ENCODE results near the gene DSTN. TPM values are rescaled to one million over a fixed set of nuclear protein-coding genes. Genes with fewer than 3 reads are reported as not detected.

Gene DSTN
- polyA plus RNA-seq, 1 donor, result 304 TPM

DNA sequence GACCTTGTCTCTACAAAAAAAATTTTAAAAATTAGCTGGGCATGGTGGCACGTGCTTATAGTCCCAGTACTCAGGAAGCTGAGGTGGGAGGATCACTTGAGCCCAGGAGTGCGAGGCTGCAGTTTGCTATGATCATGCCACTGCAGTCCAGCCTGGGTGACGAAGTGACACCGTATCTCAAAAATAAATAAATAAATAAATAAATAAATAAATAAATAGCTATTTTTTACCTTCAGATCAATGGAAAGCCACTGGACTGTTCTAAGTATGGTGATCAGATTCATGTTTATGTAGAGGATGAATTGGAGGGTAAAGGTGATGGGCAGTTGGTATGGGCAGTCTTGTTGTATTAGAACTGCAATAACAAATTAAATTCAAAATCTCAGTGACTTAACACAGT is 24.0 kb downstream of the DSTN start:
- no peak overlapping the region for H3K27ac ChIP-seq (ENCODE audit: low read length)
- H3K4me3 ChIP-seq (ENCODE audit: low read length), result no peak overlapping the region
- 100% methylated on average over 1 of the region's 4 CpGs for WGBS (ENCODE audit: insufficient coverage, low lambda C conversion rate)
- H3K27me3 ChIP-seq (ENCODE audit: control insufficient read depth, insufficient read depth, low read length), result no peaks in the 10 kb centered on the region
- H3K36me3 ChIP-seq (ENCODE audit: control insufficient read depth, insufficient read depth, low read length), result peaks cover 5% of the 10 kb centered on the region
- no peak for DNase-seq
- H3K4me1 ChIP-seq (ENCODE audit: control insufficient read depth, insufficient read depth, low read length), result peaks cover 3% of the 10 kb centered on the region
- H3K9me3 ChIP-seq (ENCODE audit: control insufficient read depth, low read depth, low read length), result no peaks in the 10 kb centered on the region

DNA sequence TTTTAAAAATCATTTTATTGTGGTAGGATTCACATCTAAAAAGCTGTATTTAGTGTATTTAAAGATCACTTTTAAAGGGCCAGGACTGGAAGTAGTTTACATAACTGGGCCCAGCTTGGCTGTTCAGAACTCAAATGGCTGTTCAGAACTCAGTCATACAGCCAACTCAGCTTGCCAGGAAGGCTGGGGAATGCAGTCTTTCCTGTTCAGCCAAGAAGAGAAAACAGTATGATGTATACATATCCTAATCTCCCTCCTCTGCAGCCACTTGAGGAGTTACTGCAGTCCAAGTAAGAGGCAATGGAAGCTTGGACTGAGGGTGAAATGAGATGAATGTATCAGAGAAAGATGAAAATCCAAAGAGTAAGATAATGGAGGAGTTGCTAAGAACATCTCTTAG is 24.6 kb downstream of the DSTN start:
- DNase-seq, result peak; percentile 43 to 48
- H3K9me3 ChIP-seq (ENCODE audit: control insufficient read depth, low read depth, low read length), result no peaks in the 10 kb centered on the region
- no peaks in the 10 kb centered on the region for H3K27me3 ChIP-seq (ENCODE audit: control insufficient read depth, insufficient read depth, low read length)
- H3K27ac ChIP-seq (ENCODE audit: low read length), result no peak overlapping the region
- peaks cover 3% of the 10 kb centered on the region for H3K4me1 ChIP-seq (ENCODE audit: control insufficient read depth, insufficient read depth, low read length)
- H3K36me3 ChIP-seq (ENCODE audit: control insufficient read depth, insufficient read depth, low read length), result peaks cover 8% of the 10 kb centered on the region
- H3K4me3 ChIP-seq (ENCODE audit: low read length), result no peak overlapping the region

DNA sequence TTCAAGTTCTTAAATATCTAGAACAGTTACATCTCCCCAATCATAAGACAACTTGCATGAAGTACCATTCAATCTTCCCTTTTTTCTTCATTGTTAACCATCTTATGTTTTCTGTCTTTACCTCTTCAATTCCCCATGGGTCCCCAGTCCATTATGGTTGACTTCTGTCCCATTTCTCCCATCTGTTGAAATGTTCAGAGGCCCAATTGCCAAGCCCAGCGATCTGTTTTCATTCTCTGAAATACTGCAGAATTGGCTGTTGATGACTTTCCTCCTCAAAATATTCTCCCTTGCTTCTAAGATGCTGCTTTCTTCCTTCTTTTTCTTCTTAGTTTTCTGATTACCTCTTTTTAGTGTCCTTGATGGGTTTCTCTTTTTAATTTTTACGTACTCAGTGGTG is 26.0 kb downstream of the DSTN start:
- no peak for DNase-seq
- WGBS (ENCODE audit: insufficient coverage, low lambda C conversion rate), result 100% methylated on average over 1 of the region's 2 CpGs
- H3K27ac ChIP-seq (ENCODE audit: low read length), result no peak overlapping the region

DNA sequence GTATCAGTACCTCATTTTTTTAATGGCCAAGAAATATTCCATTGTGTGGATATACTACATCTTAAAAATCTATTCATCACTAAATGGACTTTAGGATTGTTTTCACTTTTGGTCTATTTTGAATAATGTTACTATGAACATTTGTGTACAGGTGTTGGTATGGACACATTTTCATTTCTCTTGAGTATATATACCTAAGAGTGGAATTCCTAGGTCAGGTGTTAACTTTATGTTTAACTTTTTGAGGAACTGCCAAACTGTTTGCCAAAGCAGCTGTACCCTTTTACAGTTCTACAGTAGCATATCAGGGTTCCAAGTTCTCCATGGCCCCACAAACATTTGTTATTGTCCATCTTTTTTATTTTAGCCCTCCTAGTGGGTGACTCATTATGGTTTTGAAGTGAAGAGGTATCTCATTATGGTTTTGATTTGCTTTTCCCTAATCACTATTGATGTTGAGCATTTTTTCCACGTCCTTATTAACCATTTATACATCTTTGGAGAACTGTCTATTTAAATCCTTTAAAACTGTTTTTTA is 28.2 kb downstream of the DSTN start:
- Histone ChIP-seq H3K9me3 (ENCODE audit: control insufficient read depth, low read depth, low read length) (no peaks in the 10 kb centered on the region), H3K27me3 (ENCODE audit: control insufficient read depth, insufficient read depth, low read length) (no peaks in the 10 kb centered on the region), H3K27ac (ENCODE audit: low read length) (no peak overlapping the region), H3K4me3 (ENCODE audit: low read length) (no peak overlapping the region), H3K4me1 (ENCODE audit: control insufficient read depth, insufficient read depth, low read length) (peaks cover 13% of the 10 kb centered on the region), H3K36me3 (ENCODE audit: control insufficient read depth, insufficient read depth, low read length) (peaks cover 10% of the 10 kb centered on the region)
- DNase-seq, result no peak
- no CpG with 5 or more reads among the region's 1 CpG for WGBS (ENCODE audit: insufficient coverage, low lambda C conversion rate)

More for the DNA sequence above, 26.0 kb downstream of the DSTN start:
- Histone ChIP-seq H3K4me1 (ENCODE audit: control insufficient read depth, insufficient read depth, low read length) (peaks cover 3% of the 10 kb centered on the region), H3K36me3 (ENCODE audit: control insufficient read depth, insufficient read depth, low read length) (peaks cover 8% of the 10 kb centered on the region), H3K27me3 (ENCODE audit: control insufficient read depth, insufficient read depth, low read length) (no peaks in the 10 kb centered on the region), H3K9me3 (ENCODE audit: control insufficient read depth, low read depth, low read length) (no peaks in the 10 kb centered on the region), H3K4me3 (ENCODE audit: low read length) (no peak overlapping the region)

DNA sequence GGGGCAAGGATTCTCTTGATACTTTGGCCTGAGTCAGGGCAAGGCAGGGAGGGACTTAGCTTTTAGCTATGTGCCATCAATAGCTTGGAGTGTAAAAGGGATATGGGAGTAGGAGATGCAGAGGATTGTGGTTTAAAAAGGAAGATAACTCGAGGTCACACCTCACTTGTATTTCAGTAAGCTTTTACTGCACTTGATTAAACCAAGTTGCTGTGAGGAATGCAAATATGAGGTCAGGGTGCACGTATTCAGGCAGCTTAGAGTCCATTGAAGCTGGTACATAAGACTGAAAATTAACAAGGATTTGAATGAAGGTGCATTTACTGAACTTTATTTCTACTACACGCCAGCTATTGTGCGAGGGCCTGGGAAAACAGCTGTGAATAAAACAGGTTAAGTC is 32.1 kb downstream of the DSTN start:
- Histone ChIP-seq H3K36me3 (ENCODE audit: control insufficient read depth, insufficient read depth, low read length) (peaks cover 30% of the 10 kb centered on the region), H3K9me3 (ENCODE audit: control insufficient read depth, low read depth, low read length) (no peaks in the 10 kb centered on the region), H3K4me3 (ENCODE audit: low read length) (no peak overlapping the region), H3K27me3 (ENCODE audit: control insufficient read depth, insufficient read depth, low read length) (no peaks in the 10 kb centered on the region), H3K4me1 (ENCODE audit: control insufficient read depth, insufficient read depth, low read length) (peaks cover 14% of the 10 kb centered on the region), H3K27ac (ENCODE audit: low read length) (no peak overlapping the region)
- 40% methylated on average over 1 of the region's 4 CpGs for WGBS (ENCODE audit: insufficient coverage, low lambda C conversion rate)
- peak in 1 of 2 donors; percentile 45 for DNase-seq

DNA sequence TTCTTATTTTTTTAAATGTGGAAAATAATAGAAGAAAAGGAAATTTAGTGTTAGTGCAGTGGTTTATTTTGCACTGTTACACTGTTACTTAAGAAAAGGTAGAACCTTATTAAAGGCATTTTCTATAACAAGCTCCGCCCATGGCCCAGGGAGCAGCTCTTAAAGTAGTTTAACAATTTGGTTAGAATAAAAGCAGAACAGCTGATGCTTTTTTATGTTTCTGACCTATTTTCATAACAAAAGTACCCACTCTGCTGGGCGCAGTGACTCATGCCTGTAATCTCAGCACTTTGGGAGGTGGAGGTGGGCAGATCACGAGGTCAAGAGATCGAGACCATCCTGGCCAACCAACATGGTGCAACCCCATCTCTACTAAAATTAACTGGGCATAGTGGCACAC is 32.6 kb downstream of the DSTN start:
- peaks cover 14% of the 10 kb centered on the region for H3K4me1 ChIP-seq (ENCODE audit: control insufficient read depth, insufficient read depth, low read length)
- WGBS (ENCODE audit: insufficient coverage, low lambda C conversion rate), result 83% methylated on average over 1 of the region's 4 CpGs

DNA sequence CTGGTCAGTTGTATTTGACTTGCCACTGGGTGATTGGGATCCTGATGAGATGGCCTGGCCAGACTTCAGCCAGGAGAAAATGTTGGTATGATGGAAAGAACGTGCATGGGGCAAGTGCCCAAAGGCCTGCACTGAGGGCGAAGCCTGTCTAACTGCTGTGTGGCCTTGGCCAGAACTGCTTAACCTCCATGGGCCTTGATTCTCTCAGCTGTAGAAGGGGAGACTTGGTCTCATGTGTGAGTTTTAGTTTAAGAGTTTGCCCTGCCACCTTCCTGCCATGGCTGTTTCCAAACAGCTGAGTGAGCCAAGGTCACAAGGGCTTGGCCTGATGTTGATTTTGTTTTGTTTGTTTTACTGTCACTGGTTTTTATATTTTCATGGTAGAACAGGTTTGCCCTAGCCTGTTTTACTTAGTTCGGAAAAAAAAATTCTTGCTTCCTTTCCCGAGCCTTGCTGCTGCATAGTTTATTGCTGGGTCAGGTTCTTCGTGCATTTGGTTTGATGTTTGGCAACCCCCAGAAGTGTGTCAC is 35.3 kb downstream of the DSTN start:
- H3K27me3 ChIP-seq (ENCODE audit: control insufficient read depth, insufficient read depth, low read length), result no peaks in the 10 kb centered on the region
- H3K36me3 ChIP-seq (ENCODE audit: control insufficient read depth, insufficient read depth, low read length), result peaks cover 45% of the 10 kb centered on the region
- no peak overlapping the region for H3K4me3 ChIP-seq (ENCODE audit: low read length)
- no peak overlapping the region for H3K27ac ChIP-seq (ENCODE audit: low read length)
- DNase-seq, result peak in 1 of 2 donors; percentile 40
- H3K4me1 ChIP-seq (ENCODE audit: control insufficient read depth, insufficient read depth, low read length), result peaks cover 14% of the 10 kb centered on the region
- 100% methylated on average over 1 of the region's 5 CpGs for WGBS (ENCODE audit: insufficient coverage, low lambda C conversion rate)
- no peaks in the 10 kb centered on the region for H3K9me3 ChIP-seq (ENCODE audit: control insufficient read depth, low read depth, low read length)

More for the DNA sequence above, 32.6 kb downstream of the DSTN start:
- H3K36me3 ChIP-seq (ENCODE audit: control insufficient read depth, insufficient read depth, low read length), result peaks cover 32% of the 10 kb centered on the region
- no peak overlapping the region for H3K4me3 ChIP-seq (ENCODE audit: low read length)
- no peaks in the 10 kb centered on the region for H3K27me3 ChIP-seq (ENCODE audit: control insufficient read depth, insufficient read depth, low read length)
- no peaks in the 10 kb centered on the region for H3K9me3 ChIP-seq (ENCODE audit: control insufficient read depth, low read depth, low read length)
- H3K27ac ChIP-seq (ENCODE audit: low read length), result no peak overlapping the region
- no peak for DNase-seq

DNA sequence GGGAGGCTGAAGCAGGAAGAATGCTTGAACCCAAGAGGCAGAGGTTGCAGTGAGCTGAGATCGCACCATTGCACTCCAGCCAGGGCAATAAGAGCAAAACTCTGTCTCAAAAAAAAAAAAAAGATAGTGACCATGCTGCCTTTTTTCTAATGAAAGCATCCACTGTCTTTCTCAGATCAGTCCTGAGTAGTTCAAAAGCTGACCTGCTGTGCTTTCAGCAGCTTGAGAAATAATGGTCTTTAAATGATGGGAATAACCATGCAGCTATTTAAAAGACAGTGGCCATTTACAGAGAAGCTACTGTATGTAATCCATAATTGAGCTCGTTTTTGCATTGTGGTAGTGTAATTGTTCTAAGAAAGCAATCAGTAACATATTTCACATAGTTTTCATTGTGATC is 36.1 kb downstream of the DSTN start:
- no peaks in the 10 kb centered on the region for H3K9me3 ChIP-seq (ENCODE audit: control insufficient read depth, low read depth, low read length)

DNA sequence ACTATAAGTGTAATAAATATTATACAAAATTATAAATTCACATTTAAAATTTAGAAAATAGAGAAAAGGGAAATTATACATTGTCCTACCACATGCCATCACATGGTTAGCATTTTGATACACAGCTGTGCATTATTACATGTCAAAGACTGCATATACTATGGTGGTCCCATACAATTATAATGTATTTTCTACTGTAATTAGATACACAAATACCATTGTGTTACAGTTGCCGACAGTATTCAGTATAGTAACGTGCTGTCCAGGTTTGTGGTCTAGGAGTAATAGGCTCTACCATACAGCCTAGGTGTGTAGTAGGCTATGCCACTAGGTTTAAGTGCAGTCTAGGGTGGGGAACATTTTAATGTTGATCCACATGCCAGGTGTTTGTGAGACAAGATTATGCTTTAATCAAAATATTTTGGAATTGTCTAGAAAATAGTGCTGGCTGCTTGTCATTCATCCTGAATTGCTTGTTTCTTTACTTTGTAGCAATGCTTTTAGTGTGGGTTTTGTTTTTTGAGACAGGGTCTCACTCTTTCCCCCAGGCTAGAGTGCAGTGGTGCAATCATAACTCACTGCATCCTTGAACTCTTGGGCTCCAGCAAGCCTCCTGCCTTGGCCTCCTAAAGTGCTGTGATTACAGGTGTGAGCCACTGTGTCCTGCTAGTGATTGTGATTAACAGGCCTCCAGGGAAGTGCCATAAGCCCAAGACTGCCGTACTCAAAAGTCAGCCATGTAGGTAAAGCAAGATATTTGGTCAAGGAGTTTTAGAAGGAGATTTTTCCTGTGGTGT is 39.0 kb downstream of the DSTN start:
- Histone ChIP-seq H3K36me3 (ENCODE audit: control insufficient read depth, insufficient read depth, low read length) (peaks cover 67% of the 10 kb centered on the region), H3K4me1 (ENCODE audit: control insufficient read depth, insufficient read depth, low read length) (peaks cover 26% of the 10 kb centered on the region), H3K27me3 (ENCODE audit: control insufficient read depth, insufficient read depth, low read length) (no peaks in the 10 kb centered on the region), H3K9me3 (ENCODE audit: control insufficient read depth, low read depth, low read length) (no peaks in the 10 kb centered on the region), H3K4me3 (ENCODE audit: low read length) (no peak overlapping the region), H3K27ac (ENCODE audit: low read length) (no peak overlapping the region)
- WGBS (ENCODE audit: insufficient coverage, low lambda C conversion rate), result no CpG with 5 or more reads among the region's 3 CpGs
- DNase-seq, result no peak

More for the DNA sequence above, 36.1 kb downstream of the DSTN start:
- no CpG with 5 or more reads among the region's 2 CpGs for WGBS (ENCODE audit: insufficient coverage, low lambda C conversion rate)
- Histone ChIP-seq H3K36me3 (ENCODE audit: control insufficient read depth, insufficient read depth, low read length) (peaks cover 52% of the 10 kb centered on the region), H3K4me1 (ENCODE audit: control insufficient read depth, insufficient read depth, low read length) (peaks cover 14% of the 10 kb centered on the region), H3K27ac (ENCODE audit: low read length) (no peak overlapping the region), H3K27me3 (ENCODE audit: control insufficient read depth, insufficient read depth, low read length) (no peaks in the 10 kb centered on the region), H3K4me3 (ENCODE audit: low read length) (no peak overlapping the region)
- no peak for DNase-seq

DNA sequence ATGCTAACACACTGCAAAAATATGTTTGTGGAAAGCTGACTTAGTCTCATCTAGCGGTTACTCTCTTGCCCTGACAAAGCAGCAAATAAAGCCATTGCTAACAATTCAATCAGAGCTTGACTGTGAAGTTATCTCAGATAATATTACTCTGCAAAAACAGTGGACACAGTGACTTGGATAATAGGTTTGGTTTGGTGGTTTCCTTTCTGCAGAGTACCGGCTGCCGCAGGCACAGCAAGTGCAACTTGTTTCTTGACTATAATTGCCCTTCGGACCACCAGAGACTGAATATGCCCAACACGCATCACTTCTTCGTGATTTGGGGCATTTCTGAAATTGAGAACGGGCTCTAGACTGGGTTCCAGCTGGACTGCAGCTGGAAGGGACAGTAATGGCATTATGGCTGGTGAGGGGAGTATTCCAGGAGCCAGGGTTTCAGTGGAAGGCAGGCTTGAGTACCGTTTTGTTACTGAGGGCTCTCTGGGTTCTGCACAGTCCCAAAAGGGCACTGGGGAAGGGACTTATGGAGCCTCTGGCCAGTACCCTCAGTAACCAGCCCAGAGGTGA is 40.0 kb downstream of the DSTN start:
- peaks cover 4% of the 10 kb centered on the region for H3K9me3 ChIP-seq (ENCODE audit: control insufficient read depth, low read depth, low read length)
- H3K4me3 ChIP-seq (ENCODE audit: low read length), result no peak overlapping the region
- no peaks in the 10 kb centered on the region for H3K27me3 ChIP-seq (ENCODE audit: control insufficient read depth, insufficient read depth, low read length)
- no peak overlapping the region for H3K27ac ChIP-seq (ENCODE audit: low read length)
- peaks cover 72% of the 10 kb centered on the region for H3K36me3 ChIP-seq (ENCODE audit: control insufficient read depth, insufficient read depth, low read length)
- peaks cover 35% of the 10 kb centered on the region for H3K4me1 ChIP-seq (ENCODE audit: control insufficient read depth, insufficient read depth, low read length)
- WGBS (ENCODE audit: insufficient coverage, low lambda C conversion rate), result 0% methylated on average over 1 of the region's 8 CpGs
- no peak for DNase-seq
